ENCODE results near the gene ALCAM. TPM values are rescaled to one million over a fixed set of nuclear protein-coding genes. Genes with fewer than 3 reads are reported as not detected.
"Not testable (repeated sequence)": the region's sequence is repeated elsewhere in the genome, so short reads cannot be mapped to it uniquely, and the experiment has no call there.

The ALCAM gene
- total RNA-seq, 2 experiments from 2014 or later, result 47.7 to 51.3 TPM

GRCh38 chr3:105401691-105402149 lies 35.0 kb downstream of the ALCAM start:
- CTCF ChIA-PET (ENCODE audit: unreplicated experiment), result no interaction called here
- TF ChIP-seq CTCF (conservative IDR thresholded peaks at IDR 0.05; ENCODE audit: low read length) (no peak), EZH2phosphoT487 (IDR thresholded peaks at IDR 0.05; ENCODE audit: borderline replicate concordance, low read depth, low read length) (no peak)

GRCh38 chr3:105402287-105402801 lies 35.6 kb downstream of the ALCAM start:
- no TSS peak for BruUV-seq (replicated peaks)
- no peak overlapping the region for H3K4me2 ChIP-seq (ENCODE audit: low read length)
- no peak overlapping the region for H2AFZ ChIP-seq (ENCODE audit: low read length)
- H3K9me2 ChIP-seq (ENCODE audit: insufficient read depth, low read length), result no peaks in the 10 kb centered on the region
- H3K4me3 ChIP-seq (ENCODE audit: low read depth, low read length, poor library complexity, severe bottlenecking), result no peak overlapping the region
- no peaks in the 10 kb centered on the region for H3K4me1 ChIP-seq (ENCODE audit: insufficient read depth, low read length, poor library complexity, severe bottlenecking)
- no peaks in the 10 kb centered on the region for H4K20me1 ChIP-seq (ENCODE audit: insufficient read depth, low read length)
- no peaks in the 10 kb centered on the region; the same call in 1 of the 2 replicates for H3K9me3 ChIP-seq (ENCODE audit: low read length)
- TF ChIP-seq CTCF (conservative IDR thresholded peaks at IDR 0.05; ENCODE audit: low read length) (no peak), EZH2phosphoT487 (IDR thresholded peaks at IDR 0.05; ENCODE audit: borderline replicate concordance, low read depth, low read length) (no peak)
- 0 out of 2 replicates have a peak, but pooled peaks cover 8% of the 10 kb centered on the region for H3K36me3 ChIP-seq (ENCODE audit: insufficient read depth, low read length)
- peaks cover 10% of the 10 kb centered on the region; the same call in 1 of the 2 replicates for H3K79me2 ChIP-seq (ENCODE audit: insufficient read depth, low read depth, low read length)
- intact Hi-C loops (cut with micrococcal nuclease; ENCODE audit: unreplicated experiment), result no loop called here
- H3K27ac ChIP-seq (ENCODE audit: low read depth, low read length, poor library complexity, severe bottlenecking), result no peak overlapping the region
- ChIA-PET POLR2A (no interaction called here), CTCF (ENCODE audit: unreplicated experiment) (no interaction called here)
- no peak for DNase-seq (ENCODE audit: low spot score)

More at GRCh38 chr3:105401691-105402149, 35.0 kb downstream of the ALCAM start:
- Histone ChIP-seq H2AFZ (ENCODE audit: low read length) (no peak overlapping the region), H3K4me1 (ENCODE audit: insufficient read depth, low read length, poor library complexity, severe bottlenecking) (no peaks in the 10 kb centered on the region), H3K4me2 (ENCODE audit: low read length) (no peak overlapping the region), H4K20me1 (ENCODE audit: insufficient read depth, low read length) (no peaks in the 10 kb centered on the region), H3K9me2 (ENCODE audit: insufficient read depth, low read length) (no peaks in the 10 kb centered on the region), H3K79me2 (ENCODE audit: insufficient read depth, low read depth, low read length) (peaks cover 15% of the 10 kb centered on the region; the same call in 1 of the 2 replicates), H3K27ac (ENCODE audit: low read depth, low read length, poor library complexity, severe bottlenecking) (no peak overlapping the region), H3K9me3 (ENCODE audit: low read length) (no peaks in the 10 kb centered on the region; the same call in 1 of the 2 replicates), H3K4me3 (ENCODE audit: low read depth, low read length, poor library complexity, severe bottlenecking) (no peak overlapping the region), H3K36me3 (ENCODE audit: insufficient read depth, low read length) (0 out of 2 replicates have a peak, but pooled peaks cover 8% of the 10 kb centered on the region)
- BruUV-seq (replicated peaks), result no TSS peak
- no peak for DNase-seq (ENCODE audit: low spot score)
- intact Hi-C loops (cut with micrococcal nuclease; ENCODE audit: unreplicated experiment), result no loop called here
- POLR2A ChIA-PET, result interaction anchor here (0.7 to 0.8 kb wide), 2 partner anchors 40 to 175 kb away, joined by 3 to 4 read pairs; no protein-coding TSS in a partner anchor

- not testable (repeated sequence) for BruUV-seq (replicated peaks); H3K4me2 ChIP-seq (ENCODE audit: low read length)
Observed at GRCh38 chr3:105403034-105403433, 36.3 kb downstream of the ALCAM start.

More at GRCh38 chr3:105403034-105403433, 36.3 kb downstream of the ALCAM start:
- H3K79me2 ChIP-seq (ENCODE audit: insufficient read depth, low read depth, low read length); H3K4me3 ChIP-seq (ENCODE audit: low read depth, low read length, poor library complexity, severe bottlenecking); H2AFZ ChIP-seq (ENCODE audit: low read length); H3K27ac ChIP-seq (ENCODE audit: low read depth, low read length, poor library complexity, severe bottlenecking); H3K9me3 ChIP-seq (ENCODE audit: low read length); H3K36me3 ChIP-seq (ENCODE audit: insufficient read depth, low read length); intact Hi-C loops (cut with micrococcal nuclease; ENCODE audit: unreplicated experiment); H3K4me1 ChIP-seq (ENCODE audit: insufficient read depth, low read length, poor library complexity, severe bottlenecking); H4K20me1 ChIP-seq (ENCODE audit: insufficient read depth, low read length); DNase-seq (ENCODE audit: low spot score); H3K9me2 ChIP-seq (ENCODE audit: insufficient read depth, low read length); CTCF ChIA-PET (ENCODE audit: unreplicated experiment): not testable (repeated sequence)
- POLR2A ChIA-PET, result interaction anchor here (0.7 kb wide), 2 partner anchors 14 to 1120 kb away, joined by 3 to 5 read pairs; no protein-coding TSS in a partner anchor

Data from OCI-LY7 (cell line).